COR-L47 (cell line): ENCODE data around the gene HSPB6.

ENCODE experiments used
- DNase-seq: peaks from one replicate; lab custom pipeline; 2025; lab: John Stamatoyannopoulos, UW

HSPB6 gene

DNA sequence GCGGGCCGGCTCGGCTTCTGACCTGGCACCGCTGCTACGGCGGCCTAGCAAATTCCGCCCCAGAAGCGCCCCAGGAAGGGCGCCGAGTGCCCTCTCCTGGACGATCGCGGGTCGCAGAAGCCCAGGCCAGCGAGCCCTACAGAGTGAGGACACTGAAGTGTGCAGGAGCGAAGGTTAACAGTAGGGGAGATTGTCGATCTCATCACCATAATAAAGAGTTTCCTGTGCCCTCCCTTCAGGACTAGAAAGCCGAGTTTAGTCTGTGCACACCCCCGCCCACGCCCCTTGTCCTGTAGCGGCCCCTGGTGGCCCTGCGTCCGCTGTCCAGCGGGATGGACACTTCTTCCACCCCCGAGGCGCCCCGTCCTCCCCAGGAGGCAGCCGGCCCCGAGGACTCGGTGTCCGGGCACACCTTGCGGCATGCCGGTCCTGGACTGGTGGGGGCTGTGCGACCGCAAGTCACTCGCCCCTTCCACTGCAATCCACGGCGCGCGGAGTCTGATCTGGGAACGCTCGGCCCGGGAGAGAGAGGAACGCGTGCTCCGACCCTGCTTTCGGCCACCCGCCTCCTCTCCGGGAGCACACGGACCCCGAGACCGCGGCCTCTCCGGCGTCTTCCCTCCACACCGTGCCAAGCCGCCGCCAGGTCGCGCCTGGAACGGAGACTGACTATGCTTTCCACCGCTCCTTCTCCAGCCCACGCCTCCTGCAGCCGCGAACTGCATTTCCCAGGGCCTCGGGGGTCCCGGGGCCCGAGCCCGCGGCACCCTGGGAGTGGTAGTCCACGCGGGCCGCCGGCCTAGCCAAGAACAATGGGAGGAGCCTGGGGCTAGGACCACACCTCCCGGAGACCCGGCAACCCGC, 39.8 kb downstream of the HSPB6 start:
- peak; percentile 81 for DNase-seq

DNA sequence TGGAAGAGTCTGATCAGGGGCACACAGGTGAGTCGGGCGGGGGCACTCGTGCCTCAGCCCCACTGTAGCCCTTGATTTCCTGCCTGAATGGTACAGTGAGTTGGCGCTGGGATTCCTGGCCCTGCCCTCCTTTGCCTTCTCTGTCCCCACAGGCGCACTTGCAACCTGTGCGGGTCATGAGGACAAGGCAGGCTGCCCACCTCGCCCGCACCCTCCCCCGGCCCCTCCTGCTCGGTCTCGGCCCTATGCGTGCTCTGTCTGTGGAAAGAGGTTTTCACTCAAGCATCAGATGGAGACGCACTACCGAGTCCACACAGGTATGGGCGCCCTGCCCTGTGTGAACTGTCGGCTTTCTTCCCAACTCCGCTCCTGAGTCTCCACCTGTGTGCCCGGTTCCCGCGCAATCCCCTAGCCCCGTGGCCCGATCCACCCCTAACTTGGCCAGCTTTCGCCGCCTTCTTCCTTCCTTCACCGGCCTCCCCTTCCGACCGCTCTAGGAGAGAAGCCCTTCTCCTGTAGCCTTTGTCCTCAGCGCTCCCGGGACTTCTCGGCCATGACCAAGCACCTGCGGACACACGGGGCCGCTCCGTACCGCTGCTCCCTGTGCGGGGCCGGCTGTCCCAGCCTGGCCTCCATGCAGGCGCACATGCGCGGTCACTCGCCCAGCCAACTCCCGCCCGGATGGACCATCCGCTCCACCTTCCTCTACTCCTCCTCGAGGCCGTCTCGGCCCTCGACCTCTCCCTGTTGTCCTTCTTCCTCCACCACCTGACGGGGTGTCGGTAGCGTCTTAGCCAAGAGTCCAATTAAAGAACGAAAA, 40.6 kb downstream of the HSPB6 start:
- no peak for DNase-seq

DNA sequence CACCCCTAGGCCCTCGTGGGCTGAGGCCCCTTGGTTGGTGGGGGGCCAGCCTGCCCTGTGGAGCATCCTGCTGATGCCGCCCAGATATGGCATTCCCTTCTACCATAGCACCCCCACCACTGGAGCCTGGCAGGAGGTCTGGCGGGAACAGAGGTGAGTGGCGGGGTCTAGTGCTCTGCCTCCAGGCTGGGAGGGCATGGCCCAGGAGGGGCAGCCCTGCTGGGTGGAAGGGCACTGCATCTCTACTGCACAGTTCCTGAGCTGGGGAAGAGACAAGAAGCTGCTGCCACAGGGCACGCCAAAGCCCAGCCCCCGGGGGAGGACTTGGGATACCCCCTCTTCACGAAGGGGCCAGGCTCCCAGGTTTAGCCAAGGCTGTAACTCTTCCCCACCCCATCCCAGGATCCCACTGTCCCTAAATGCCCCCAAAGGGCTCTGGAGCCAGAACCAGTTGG, 41.4 kb downstream of the HSPB6 start:
- no peak for DNase-seq

DNA sequence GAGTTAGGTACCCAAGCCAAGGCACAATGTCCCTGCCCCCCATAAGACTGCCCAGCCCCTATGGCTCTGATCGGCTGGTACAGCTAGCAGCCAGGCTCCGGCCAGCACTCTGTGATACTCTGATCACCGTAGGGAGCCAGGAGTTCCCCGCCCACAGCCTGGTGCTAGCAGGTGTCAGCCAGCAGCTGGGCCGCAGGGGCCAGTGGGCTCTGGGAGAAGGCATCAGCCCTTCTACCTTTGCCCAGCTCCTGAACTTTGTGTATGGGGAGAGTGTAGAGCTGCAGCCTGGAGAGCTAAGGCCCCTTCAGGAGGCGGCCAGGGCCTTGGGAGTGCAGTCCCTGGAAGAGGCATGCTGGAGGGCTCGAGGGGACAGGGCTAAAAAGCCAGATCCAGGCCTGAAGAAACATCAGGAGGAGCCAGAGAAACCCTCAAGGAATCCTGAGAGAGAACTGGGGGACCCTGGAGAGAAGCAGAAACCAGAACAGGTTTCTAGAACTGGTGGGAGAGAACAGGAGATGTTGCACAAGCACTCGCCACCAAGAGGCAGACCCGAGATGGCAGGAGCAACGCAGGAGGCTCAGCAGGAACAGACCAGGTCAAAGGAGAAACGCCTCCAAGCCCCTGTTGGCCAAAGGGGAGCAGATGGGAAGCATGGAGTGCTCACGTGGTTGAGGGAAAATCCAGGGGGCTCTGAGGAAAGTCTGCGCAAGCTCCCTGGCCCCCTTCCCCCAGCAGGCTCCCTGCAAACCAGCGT, 42.1 kb downstream of the HSPB6 start:
- no peak for DNase-seq

DNA sequence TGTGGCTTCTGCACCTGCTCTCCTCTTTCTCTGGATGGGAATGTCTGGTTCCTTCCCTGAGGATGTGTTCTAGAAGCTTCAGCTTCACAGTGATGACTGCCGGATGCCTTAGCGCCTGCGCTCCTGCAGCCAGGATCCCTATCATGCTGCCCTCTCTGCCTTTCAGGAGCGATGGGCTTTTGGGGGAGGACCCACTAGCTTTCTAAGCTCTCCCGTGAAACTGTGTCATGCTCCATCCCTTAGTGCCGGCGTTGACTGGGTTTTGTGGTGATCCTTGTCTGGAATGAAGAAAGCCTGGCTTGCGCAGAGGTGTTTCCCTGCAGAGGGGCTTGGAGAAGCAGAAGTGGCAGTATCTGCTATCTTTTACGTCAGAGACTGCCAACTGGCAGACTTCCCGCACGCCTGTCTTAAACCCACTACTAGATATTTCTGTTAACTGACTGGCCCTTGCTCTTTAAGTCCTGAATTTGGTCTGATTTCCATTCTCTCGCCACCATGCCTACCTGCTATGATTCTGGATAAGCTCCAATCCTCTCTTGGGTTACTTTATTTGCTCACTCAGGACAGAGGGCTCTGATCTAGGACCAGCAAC, 42.8 kb downstream of the HSPB6 start:
- no peak for DNase-seq

DNA sequence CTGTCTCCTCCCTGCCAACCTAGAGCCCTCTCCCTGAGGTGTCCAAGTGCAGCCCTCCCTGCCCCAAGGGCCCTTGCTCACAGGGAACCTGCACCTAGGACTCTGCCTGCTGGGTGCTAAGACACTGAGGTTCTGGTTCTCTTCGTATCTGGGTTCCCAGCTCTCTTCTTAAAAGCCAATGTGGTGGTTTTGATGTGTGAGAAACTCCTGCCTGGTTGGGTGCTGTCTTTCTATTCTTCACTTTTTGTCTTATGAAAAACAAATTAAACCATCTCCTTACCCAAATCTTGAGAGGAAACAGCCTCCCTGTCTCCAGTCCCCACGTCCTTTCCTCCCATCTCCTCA, 43.4 kb downstream of the HSPB6 start:
- no peak for DNase-seq

DNA sequence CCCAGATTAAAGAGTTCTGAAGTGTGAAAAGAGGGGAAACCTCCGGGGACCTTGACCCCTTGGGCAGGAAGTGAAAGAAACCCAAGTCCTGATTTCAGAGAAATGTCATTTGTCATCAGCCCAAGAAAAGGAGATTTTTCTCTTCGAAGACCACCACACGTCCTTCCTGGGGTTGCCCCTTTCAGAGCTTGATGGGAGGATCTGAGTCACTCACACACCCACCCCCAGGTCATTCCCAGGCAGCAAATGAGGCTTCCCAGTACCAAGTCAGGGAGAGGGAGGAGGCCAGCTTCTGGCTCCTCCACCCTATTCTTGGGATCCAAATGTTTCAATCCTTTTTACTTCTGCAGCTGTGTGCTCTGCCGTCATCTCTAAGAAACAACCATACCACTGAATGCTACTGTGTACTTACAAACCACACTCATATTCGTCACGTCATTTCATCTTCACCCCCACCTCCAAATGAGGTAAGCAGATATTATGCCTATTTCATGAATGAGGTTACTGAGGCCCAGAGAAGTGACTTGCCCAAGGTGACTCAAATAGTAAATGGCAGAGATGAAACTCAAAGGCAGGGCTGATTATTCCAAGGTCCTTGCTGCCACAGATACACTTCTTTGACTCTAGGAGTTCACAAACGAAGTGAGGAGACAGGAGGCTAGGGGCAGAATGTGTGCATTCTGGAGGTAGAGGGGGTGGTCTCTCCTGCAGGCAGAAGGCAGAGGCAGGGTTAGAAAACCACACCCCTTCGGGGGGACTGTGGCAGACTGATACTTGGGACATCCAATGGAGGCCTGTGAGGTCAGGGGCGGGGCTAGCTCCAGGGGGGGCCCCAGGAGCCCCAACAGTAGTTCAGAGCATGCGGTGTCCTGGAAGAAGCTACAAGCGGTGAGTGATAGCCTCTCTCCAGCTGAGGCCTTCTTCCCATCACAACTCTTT, 44.0 kb downstream of the HSPB6 start:
- DNase-seq, result no peak

DNA sequence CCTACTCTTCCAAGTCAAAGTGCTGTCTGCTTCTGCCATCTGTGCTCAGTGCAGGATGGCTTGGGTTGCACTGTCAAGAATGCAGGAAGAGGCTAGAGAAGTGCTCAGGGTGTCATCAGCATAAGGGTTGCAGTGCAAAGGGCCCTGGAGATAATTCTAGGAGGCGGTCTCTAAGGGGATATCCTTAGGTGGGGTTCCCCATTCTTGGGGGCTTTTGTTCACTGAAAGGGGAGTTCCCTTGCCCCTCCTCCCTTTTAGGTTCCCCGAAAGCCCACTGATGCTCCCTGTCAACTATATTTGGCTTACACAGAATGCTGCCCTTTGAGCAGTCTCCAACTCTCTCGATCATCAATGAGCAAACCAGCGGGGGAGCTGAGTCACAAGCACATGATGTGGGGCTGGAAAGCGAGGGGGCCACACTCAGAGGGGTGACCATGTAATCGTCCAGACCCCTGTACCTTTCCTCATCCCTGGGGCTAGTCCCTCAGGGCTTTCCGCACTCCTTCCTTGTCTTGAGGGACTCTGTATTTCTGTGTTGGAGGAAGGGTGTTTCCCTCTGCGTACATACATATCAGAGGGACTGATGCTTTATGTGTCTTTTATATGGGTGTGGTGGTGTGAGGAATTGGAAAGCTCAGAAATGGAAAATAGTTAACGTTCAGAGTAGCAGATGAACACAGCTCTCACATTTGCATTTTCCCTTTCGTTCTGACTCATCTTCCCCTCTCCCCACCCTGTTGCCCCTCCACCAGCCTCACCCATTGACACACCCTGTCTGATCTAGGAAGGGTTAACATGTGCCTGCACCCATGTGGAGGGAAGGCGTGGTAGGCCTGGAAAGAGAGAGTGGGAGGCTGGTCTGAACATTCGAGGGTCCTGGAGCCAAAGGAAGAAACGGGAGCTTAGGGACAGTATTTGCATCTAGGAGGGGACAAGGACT, 45.8 kb downstream of the HSPB6 start:
- no peak for DNase-seq

DNA sequence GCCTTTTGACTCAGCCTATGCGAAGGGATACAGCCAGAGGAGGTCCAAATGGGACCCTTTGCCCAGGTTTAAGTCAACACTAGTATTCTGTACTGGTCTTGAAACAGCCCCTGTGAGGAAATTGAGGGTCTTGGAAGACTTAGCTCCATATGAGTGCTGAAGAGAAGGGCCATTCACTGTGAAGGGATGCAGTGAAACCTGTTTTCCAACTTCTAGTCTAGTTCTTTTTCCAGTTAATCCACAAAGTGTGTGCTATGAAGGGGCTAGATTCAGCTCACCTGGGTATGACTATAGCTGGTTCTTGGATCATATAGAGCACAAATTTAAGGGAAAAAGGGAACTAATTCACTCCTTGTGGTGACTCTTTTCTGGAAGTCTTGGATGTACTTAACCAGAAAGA, 48.4 kb downstream of the HSPB6 start:
- DNase-seq, result no peak
